ENCODE measurements around the gene TPSD1. TPM values are rescaled to one million over a fixed set of nuclear protein-coding genes. Genes with fewer than 3 reads are reported as not detected.
A peak's percentile ranks its signal among the peaks of the same experiment; 100 is the strongest.

Gene TPSD1
- total and polyA plus RNA-seq, 9 of the 15 experiments (the other 6 are each of a cell fraction or from before 2014, with no cell fraction given), result not detected

DNA sequence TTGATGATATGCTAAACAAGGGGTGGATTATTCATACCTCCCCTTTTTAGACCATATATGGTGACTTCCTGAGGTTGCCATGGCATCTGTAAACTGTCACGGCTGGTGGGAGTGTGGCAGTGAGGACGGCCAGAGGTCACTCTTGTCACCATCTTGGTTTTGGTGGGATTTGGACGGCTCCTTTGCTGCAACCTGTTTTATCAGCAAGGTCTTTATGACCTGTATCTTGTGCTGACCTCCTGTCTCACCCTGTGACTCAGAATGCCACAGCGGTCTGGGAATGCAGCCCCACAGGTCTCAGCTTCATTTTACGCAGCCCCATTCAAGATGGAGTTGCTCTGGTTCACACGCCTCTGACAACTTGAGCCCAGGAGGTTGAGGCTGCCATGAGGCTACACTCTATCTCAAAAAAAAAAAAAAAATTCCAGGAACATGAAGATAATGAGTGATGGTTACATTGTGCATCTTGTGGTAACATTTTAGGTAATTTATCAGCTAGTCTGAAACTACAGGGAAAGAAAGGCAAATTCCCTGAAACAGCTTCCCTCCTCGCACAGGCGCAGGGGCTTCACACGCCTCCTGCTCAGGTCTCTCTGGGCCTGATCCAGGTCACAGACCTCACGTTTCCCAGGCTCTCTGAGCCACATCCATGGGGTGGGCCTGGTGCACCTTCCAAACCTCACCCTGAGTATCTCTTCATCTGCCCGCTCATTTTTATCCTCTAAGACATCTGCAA lies 38.2 kb downstream of the TPSD1 start (continued):
- TF ChIP-seq, protein P1, sequence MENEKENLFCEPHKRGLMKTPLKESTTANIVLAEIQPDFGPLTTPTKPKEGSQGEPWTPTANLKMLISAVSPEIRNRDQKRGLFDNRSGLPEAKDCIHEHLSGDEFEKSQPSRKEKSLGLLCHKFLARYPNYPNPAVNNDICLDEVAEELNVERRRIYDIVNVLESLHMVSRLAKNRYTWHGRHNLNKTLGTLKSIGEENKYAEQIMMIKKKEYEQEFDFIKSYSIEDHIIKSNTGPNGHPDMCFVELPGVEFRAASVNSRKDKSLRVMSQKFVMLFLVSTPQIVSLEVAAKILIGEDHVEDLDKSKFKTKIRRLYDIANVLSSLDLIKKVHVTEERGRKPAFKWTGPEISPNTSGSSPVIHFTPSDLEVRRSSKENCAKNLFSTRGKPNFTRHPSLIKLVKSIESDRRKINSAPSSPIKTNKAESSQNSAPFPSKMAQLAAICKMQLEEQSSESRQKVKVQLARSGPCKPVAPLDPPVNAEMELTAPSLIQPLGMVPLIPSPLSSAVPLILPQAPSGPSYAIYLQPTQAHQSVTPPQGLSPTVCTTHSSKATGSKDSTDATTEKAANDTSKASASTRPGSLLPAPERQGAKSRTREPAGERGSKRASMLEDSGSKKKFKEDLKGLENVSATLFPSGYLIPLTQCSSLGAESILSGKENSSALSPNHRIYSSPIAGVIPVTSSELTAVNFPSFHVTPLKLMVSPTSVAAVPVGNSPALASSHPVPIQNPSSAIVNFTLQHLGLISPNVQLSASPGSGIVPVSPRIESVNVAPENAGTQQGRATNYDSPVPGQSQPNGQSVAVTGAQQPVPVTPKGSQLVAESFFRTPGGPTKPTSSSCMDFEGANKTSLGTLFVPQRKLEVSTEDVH (IDR thresholded peaks at IDR 0.05; ENCODE audit: low read depth, partially characterized antibody), result no peak
- TF ChIP-seq NEUROD1 (IDR thresholded peaks at IDR 0.05; ENCODE audit: borderline replicate concordance, low read depth, low read length, partially characterized antibody), result no peak
- no peak for TF ChIP-seq KAT7 (CRISPR knock-in tag; IDR thresholded peaks at IDR 0.05; ENCODE audit: borderline replicate concordance)
- peak; percentile 99 for TF ChIP-seq ERF (CRISPR knock-in tag; IDR thresholded peaks at IDR 0.05)
- TF ChIP-seq, protein P2, sequence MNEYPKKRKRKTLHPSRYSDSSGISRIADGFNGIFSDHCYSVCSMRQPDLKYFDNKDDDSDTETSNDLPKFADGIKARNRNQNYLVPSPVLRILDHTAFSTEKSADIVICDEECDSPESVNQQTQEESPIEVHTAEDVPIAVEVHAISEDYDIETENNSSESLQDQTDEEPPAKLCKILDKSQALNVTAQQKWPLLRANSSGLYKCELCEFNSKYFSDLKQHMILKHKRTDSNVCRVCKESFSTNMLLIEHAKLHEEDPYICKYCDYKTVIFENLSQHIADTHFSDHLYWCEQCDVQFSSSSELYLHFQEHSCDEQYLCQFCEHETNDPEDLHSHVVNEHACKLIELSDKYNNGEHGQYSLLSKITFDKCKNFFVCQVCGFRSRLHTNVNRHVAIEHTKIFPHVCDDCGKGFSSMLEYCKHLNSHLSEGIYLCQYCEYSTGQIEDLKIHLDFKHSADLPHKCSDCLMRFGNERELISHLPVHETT (CRISPR knock-in tag; conservative IDR thresholded peaks at IDR 0.05 in 1 of 2, IDR thresholded peaks at IDR 0.05 in 1 of 2), result peak in 1 of 2 experiments; percentile 100; a peak in 2 of 4 replicates
- TF ChIP-seq, protein P3, sequence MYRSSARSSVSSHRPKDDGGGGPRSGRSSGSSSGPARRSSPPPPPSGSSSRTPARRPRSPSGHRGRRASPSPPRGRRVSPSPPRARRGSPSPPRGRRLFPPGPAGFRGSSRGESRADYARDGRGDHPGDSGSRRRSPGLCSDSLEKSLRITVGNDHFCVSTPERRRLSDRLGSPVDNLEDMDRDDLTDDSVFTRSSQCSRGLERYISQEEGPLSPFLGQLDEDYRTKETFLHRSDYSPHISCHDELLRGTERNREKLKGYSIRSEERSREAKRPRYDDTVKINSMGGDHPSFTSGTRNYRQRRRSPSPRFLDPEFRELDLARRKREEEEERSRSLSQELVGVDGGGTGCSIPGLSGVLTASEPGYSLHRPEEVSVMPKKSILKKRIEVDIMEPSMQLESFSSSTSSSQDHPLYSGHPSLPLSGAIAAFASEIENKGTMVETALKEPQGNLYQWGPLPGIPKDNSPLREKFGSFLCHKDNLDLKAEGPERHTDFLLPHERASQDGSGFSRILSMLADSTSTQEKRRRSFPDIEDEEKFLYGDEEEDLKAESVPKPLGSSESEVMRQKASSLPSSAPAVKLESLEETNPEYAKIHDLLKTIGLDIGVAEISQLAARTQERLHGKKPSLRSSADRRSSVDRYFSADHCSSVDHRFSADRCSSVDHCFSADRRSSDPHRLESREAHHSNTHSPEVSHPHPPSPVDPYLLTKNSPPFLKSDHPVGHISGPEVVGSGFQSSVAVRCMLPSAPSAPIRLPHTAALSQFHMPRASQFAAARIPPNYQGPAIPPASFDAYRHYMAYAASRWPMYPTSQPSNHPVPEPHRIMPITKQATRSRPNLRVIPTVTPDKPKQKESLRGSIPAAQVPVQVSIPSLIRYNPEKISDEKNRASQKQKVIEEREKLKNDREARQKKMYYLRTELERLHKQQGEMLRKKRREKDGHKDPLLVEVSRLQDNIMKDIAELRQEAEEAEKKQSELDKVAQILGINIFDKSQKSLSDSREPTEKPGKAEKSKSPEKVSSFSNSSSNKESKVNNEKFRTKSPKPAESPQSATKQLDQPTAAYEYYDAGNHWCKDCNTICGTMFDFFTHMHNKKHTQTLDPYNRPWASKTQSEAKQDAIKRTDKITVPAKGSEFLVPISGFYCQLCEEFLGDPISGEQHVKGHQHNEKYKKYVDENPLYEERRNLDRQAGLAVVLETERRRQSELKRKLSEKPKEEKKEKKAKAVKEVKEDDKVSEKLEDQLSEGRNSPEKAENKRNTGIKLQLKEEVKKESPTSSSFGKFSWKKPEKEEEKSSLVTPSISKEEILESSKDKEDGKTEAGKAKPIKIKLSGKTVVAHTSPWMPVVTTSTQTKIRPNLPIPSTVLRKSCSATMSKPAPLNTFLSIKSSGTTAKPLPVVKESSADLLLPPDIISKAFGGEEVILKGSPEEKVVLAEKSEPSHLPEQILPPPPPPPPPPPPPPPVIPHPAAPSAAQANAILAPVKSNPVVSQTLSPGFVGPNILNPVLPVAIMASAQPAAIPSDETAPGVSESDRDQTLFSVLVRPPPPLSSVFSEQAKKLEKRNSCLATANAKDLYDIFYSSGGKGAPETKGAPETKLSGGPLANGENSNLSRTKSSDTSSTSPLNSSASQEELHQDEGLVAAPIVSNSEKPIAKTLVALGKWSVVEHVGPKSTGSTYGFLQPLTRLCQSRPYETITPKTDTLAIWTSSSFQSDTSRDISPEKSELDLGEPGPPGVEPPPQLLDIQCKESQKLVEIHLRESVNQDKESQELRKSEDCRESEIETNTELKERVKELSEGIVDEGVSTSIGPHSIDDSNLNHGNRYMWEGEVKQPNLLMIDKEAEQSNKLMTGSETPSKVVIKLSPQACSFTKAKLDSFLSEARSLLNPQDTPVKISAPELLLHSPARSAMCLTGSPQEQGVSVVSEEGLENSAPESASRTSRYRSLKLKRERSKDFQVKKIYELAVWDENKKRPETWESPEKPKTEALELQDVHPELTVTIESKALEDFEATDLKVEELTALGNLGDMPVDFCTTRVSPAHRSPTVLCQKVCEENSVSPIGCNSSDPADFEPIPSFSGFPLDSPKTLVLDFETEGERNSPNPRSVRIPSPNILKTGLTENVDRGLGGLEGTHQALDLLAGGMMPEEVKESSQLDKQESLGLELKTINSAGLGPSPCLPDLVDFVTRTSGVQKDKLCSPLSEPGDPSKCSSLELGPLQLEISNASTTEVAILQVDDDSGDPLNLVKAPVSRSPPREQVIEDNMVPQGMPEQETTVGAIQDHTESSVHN (IDR thresholded peaks at IDR 0.05; ENCODE audit: borderline replicate concordance in 1 of 2, low read depth in 1 of 2), result no peak
- TF ChIP-seq, protein P4, sequence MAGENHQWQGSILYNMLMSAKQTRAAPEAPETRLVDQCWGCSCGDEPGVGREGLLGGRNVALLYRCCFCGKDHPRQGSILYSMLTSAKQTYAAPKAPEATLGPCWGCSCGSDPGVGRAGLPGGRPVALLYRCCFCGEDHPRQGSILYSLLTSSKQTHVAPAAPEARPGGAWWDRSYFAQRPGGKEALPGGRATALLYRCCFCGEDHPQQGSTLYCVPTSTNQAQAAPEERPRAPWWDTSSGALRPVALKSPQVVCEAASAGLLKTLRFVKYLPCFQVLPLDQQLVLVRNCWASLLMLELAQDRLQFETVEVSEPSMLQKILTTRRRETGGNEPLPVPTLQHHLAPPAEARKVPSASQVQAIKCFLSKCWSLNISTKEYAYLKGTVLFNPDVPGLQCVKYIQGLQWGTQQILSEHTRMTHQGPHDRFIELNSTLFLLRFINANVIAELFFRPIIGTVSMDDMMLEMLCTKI (IDR thresholded peaks at IDR 0.05; ENCODE audit: partially characterized antibody), result no peak
- TF ChIP-seq TBP (optimal IDR thresholded peaks at IDR 0.05; ENCODE audit: low read depth, low read length), result no peak
- TF ChIP-seq ZNF134 (CRISPR knock-in tag; conservative IDR thresholded peaks at IDR 0.05), result peak; percentile 89
- no peak for TF ChIP-seq SNRNP70 (optimal IDR thresholded peaks at IDR 0.05; ENCODE audit: low read depth, low read length)
- peak; percentile 98 for TF ChIP-seq TAF7 (tag; IDR thresholded peaks at IDR 0.05)
